ENCODE measurements around the gene LHB.

DNA sequence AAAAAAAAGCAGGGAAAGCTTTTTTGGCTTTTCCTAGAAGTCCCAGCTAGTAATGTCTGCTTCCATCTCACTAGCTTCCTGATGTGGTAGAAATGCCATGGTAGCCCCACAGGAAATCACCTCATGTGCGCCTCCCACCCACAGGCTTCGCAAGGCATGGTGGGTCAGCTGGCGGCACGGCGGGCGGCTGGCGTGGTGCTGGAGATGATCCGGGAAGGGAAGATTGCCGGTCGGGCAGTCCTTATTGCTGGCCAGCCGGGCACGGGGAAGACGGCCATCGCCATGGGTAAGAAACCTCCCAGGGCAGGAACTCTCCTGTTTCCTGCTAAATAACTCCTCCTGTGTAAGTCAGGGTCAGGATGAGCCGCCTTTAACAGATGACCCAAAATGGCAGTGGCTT, 12.8 kb downstream of the LHB start:
- TF ChIP-seq, protein P1, sequence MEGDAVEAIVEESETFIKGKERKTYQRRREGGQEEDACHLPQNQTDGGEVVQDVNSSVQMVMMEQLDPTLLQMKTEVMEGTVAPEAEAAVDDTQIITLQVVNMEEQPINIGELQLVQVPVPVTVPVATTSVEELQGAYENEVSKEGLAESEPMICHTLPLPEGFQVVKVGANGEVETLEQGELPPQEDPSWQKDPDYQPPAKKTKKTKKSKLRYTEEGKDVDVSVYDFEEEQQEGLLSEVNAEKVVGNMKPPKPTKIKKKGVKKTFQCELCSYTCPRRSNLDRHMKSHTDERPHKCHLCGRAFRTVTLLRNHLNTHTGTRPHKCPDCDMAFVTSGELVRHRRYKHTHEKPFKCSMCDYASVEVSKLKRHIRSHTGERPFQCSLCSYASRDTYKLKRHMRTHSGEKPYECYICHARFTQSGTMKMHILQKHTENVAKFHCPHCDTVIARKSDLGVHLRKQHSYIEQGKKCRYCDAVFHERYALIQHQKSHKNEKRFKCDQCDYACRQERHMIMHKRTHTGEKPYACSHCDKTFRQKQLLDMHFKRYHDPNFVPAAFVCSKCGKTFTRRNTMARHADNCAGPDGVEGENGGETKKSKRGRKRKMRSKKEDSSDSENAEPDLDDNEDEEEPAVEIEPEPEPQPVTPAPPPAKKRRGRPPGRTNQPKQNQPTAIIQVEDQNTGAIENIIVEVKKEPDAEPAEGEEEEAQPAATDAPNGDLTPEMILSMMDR (optimal IDR thresholded peaks at IDR 0.05 in 1 of 3, IDR thresholded peaks at IDR 0.05 in 1 of 3, conservative IDR thresholded peaks at IDR 0.05 in 1 of 3; ENCODE audit: extremely low read depth in 1 of 3, insufficient read depth in 2 of 3, low read length in 3 of 3), result no peak
- no peak for TF ChIP-seq EZH2 (IDR thresholded peaks at IDR 0.05; ENCODE audit: low read length)

Data from keratinocyte (primary cell).